Measurements from ENCODE around the gene NMNAT2. TPM values are rescaled to one million over a fixed set of nuclear protein-coding genes. Genes with fewer than 3 reads are reported as not detected.

NMNAT2 gene
- total and polyA plus RNA-seq, 2 of the 8 experiments (the other 6 are each of a cell fraction or from before 2014, with no cell fraction given) = 6.5 to 20.9 TPM

- Histone ChIP-seq H3K27ac (ENCODE audit: low read depth, low read length) (no peak overlapping the region), H3K9me3 (ENCODE audit: insufficient read depth in 2 of 2, low read depth in 1 of 2, low read length in 1 of 2) (no peaks in the 10 kb centered on the region), H4K5ac (ENCODE audit: insufficient read length, low read depth, low read length) (no peak overlapping the region), H3K18ac (ENCODE audit: extremely low read depth, low read length) (no peak overlapping the region), H2BK120ac (replicated peaks; ENCODE audit: low read depth, low read length) (no peak overlapping the region), H3K14ac (ENCODE audit: insufficient read length) (no peak overlapping the region), H3K27me3 (replicated peaks in 1 of 4; ENCODE audit: control insufficient read depth in 3 of 4, extremely low read depth in 1 of 4, insufficient read depth in 3 of 4, low read length in 3 of 4) (no peaks in the 10 kb centered on the region), H2BK20ac (ENCODE audit: low read length) (no peak overlapping the region), H3K4me3 (ENCODE audit: extremely low read depth in 1 of 4, insufficient read depth in 2 of 4, low read depth in 3 of 4, low read length in 4 of 4) (no peak overlapping the region), H3K23ac (ENCODE audit: insufficient read length) (no peak overlapping the region), H2BK15ac (ENCODE audit: low read length) (no peak overlapping the region), H3K9ac (replicated peaks in 1 of 4; ENCODE audit: extremely low read depth in 1 of 4, low read depth in 3 of 4, low read length in 3 of 4) (no peak overlapping the region), H2AK5ac (ENCODE audit: low read depth, low read length) (no peak overlapping the region), H2BK12ac (ENCODE audit: low read depth, low read length) (no peak overlapping the region), H3K4me1 (replicated peaks in 1 of 4; ENCODE audit: control insufficient read depth in 3 of 4, insufficient read depth in 4 of 4, low read length in 3 of 4) (peaks cover 0 to 3% (median 1%) of the 10 kb centered on the region in 4 experiments; a peak in 2 of 7 replicates), H2BK5ac (ENCODE audit: low read depth, low read length) (no peak overlapping the region), H3K56ac (replicated peaks; ENCODE audit: insufficient read length, low read depth, low read length) (no peak overlapping the region), H2AFZ (ENCODE audit: low read length) (no peak overlapping the region), H4K20me1 (replicated peaks in 1 of 2; ENCODE audit: control insufficient read depth in 1 of 2, insufficient read depth in 2 of 2, low read length in 2 of 2) (no peaks in the 10 kb centered on the region), H3K36me3 (ENCODE audit: control insufficient read depth in 2 of 4, insufficient read depth in 4 of 4, low read length in 3 of 4) (no peaks in the 10 kb centered on the region; a peak in 1 of 8 replicates), H3K79me2 (ENCODE audit: control insufficient read depth in 1 of 2, insufficient read depth in 2 of 2, low read length in 2 of 2) (no peaks in the 10 kb centered on the region), H3K4me2 (ENCODE audit: insufficient read depth in 1 of 2, low read depth in 2 of 2, low read length in 2 of 2) (no peak overlapping the region), H3K4ac (replicated peaks; ENCODE audit: insufficient read length, low read depth, low read length) (no peak overlapping the region), H4K91ac (replicated peaks; ENCODE audit: insufficient read length, low read length) (no peak overlapping the region), H3K23me2 (ENCODE audit: low read depth, low read length) (0 out of 2 replicates have a peak, but pooled peaks cover 2% of the 10 kb centered on the region), H4K8ac (ENCODE audit: extremely low read depth, insufficient read depth, low read length) (no peak overlapping the region), H3K79me1 (ENCODE audit: low read depth, low read length) (no peaks in the 10 kb centered on the region)
- WGBS, 2 experiments (ENCODE audit: extremely low coverage in 1 of 2, insufficient coverage in 1 of 2, insufficient read length in 1 of 2, insufficient replicate concordance in 2 of 2, low coverage in 1 of 2, low lambda C conversion rate in 2 of 2, missing lambda C conversion rate in 1 of 2) = 98% methylated on average over 4 of the region's 4 CpGs; no CpG with 5 or more reads in 1 of the 2 experiments
- DNase-seq (ENCODE audit: low read depth in 1 of 2, low spot score in 2 of 2) (no peak), FAIRE-seq (no peak)
- ChIA-PET POLR2A (ENCODE audit: partially characterized antibody) (interaction anchor here (1.7 kb wide), 1 partner anchor 14 kb away, joined by 5 read pairs; no protein-coding TSS in a partner anchor), CTCF (ENCODE audit: partially characterized antibody) (interaction anchor here (0.7 to 1.5 kb wide), 5 partner anchors 12 to 33 kb away, joined by 3 to 9 read pairs (median 4); no protein-coding TSS in a partner anchor)
- TF ChIP-seq SAP30 (IDR thresholded peaks at IDR 0.05; ENCODE audit: insufficient read depth, insufficient replicate concordance, low read length) (no peak), CEBPB (IDR thresholded peaks at IDR 0.05; ENCODE audit: low read depth, low read length) (no peak), TCF12 (IDR thresholded peaks at IDR 0.05; ENCODE audit: low read depth, low read length) (no peak), TAF7 (optimal IDR thresholded peaks at IDR 0.05; ENCODE audit: borderline replicate concordance, low read depth, low read length) (no peak), SIRT6 (IDR thresholded peaks at IDR 0.05; ENCODE audit: low read length) (no peak), YY1 (IDR thresholded peaks at IDR 0.05; ENCODE audit: low read depth, low read length) (no peak), SUZ12 (IDR thresholded peaks at IDR 0.05; ENCODE audit: low read length) (no peak), TBP (IDR thresholded peaks at IDR 0.05; ENCODE audit: low read depth, low read length) (no peak), BACH1 (IDR thresholded peaks at IDR 0.05; ENCODE audit: low read length) (no peak)
Observed at GRCh38 chr1:183248989-183249691, 169.0 kb downstream of the NMNAT2 start.
